Activated B cell treated with CpG ODN at 0.5 μM for 24 hours (primary cell): Measurements from ENCODE around the gene MYO5B. TPM values are rescaled to one million over a fixed set of nuclear protein-coding genes. Genes with fewer than 3 reads are reported as not detected.

Experiments used
- ATAC-seq: fragments of 200-7000 bp; cut with Tn5 transposase; one replicate; pipeline ENCODE4 v1.10.0; 2021; ENCODE audit warnings: low read depth, mild to moderate bottlenecking, moderate library complexity
- CTCF ChIA-PET: fragments of 350-600 bp; sonication (Branson Sonifier 250); formaldehyde crosslinking; loops from one replicate; lab custom pipeline; 2021; ENCODE audit warnings: antibody characterized with exemption; lab: Charles Lee
- POLR2A ChIA-PET: fragments of 350-600 bp; sonication (Branson Sonifier 250); formaldehyde crosslinking; loops from one replicate; lab custom pipeline; 2021; ENCODE audit warnings: antibody characterized with exemption; lab: Charles Lee
- DNase-seq: peaks from one replicate; pipeline ENCODE4 v3.0.0; 2022
- H3K27ac Mint-ChIP-seq: one replicate; pipeline ENCODE4 v1.8.0; 2020; ENCODE audit warnings: mixed read lengths
- H3K27me3 Mint-ChIP-seq: one replicate; pipeline ENCODE4 v1.8.0; 2021; ENCODE audit warnings: mixed read lengths
- H3K36me3 Mint-ChIP-seq: one replicate; pipeline ENCODE4 v1.8.0; 2021; ENCODE audit warnings: low read depth, mixed read lengths
- H3K4me1 Mint-ChIP-seq: one replicate; pipeline ENCODE4 v1.8.0; 2021; ENCODE audit warnings: mixed read lengths
- H3K4me3 Mint-ChIP-seq: one replicate; pipeline ENCODE4 v1.8.0; 2020; ENCODE audit warnings: mild to moderate bottlenecking, mixed read lengths
- H3K9me3 Mint-ChIP-seq: one replicate; pipeline ENCODE4 v1.8.0; 2020; ENCODE audit warnings: mixed read lengths
- intact Hi-C: fragments of 100-400 bp; cut with micrococcal nuclease; formaldehyde crosslinking; loops from one replicate; pipeline ENCODE4 v1.15.1; 2024
- total RNA-seq: library from RNA; stranded (reverse); gene quantifications from 2 replicates; pipeline ENCODE4 v1.2.3, GENCODE V29; 2022
- TF ChIP-seq, protein P1 (sequence below): fragments of 200-600 bp; IDR thresholded peaks from one replicate; pipeline ENCODE4 v1.8.0; 2022; ENCODE audit warnings: antibody characterized with exemption, mild to moderate bottlenecking

The MYO5B gene
- total RNA-seq, 1 donor from 2014 or later: 0.49 TPM

DNA sequence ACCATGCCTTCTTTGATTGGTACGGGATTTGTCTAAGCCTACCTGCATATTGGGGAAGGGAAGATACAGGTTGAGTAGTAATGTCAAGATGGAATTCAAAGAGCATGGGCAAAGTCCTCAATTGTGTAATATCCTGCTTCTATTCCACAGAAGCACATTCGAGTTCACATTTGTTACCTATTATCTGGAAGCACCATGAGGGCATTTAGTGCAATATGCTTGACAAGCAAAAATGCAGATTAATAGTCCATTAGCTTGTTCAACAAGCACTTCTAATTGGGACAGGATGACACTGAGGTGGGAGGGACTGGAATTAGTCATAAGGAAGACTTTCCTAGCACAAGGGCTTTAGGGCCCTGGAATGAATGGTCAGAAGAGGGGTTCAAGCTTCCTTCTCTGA, 40.5 kb downstream of the MYO5B start:
- H3K9me3 Mint-ChIP-seq: peaks cover 2% of the 10 kb centered on the region
- TF ChIP-seq, protein P1, sequence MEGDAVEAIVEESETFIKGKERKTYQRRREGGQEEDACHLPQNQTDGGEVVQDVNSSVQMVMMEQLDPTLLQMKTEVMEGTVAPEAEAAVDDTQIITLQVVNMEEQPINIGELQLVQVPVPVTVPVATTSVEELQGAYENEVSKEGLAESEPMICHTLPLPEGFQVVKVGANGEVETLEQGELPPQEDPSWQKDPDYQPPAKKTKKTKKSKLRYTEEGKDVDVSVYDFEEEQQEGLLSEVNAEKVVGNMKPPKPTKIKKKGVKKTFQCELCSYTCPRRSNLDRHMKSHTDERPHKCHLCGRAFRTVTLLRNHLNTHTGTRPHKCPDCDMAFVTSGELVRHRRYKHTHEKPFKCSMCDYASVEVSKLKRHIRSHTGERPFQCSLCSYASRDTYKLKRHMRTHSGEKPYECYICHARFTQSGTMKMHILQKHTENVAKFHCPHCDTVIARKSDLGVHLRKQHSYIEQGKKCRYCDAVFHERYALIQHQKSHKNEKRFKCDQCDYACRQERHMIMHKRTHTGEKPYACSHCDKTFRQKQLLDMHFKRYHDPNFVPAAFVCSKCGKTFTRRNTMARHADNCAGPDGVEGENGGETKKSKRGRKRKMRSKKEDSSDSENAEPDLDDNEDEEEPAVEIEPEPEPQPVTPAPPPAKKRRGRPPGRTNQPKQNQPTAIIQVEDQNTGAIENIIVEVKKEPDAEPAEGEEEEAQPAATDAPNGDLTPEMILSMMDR: no peak
- H3K4me1 Mint-ChIP-seq: no peaks in the 10 kb centered on the region
- no peak overlapping the region for H3K27ac Mint-ChIP-seq
- H3K36me3 Mint-ChIP-seq: no peaks in the 10 kb centered on the region
- ATAC-seq: no peak
- no peak for DNase-seq
- POLR2A ChIA-PET: no interaction called here
- CTCF ChIA-PET: no interaction called here
- intact Hi-C loops: loop anchor here (10.0 kb wide), 1 partner anchor 60 kb away; no protein-coding TSS in a partner anchor
- H3K4me3 Mint-ChIP-seq: no peak overlapping the region
- H3K27me3 Mint-ChIP-seq: peaks cover 7% of the 10 kb centered on the region

DNA sequence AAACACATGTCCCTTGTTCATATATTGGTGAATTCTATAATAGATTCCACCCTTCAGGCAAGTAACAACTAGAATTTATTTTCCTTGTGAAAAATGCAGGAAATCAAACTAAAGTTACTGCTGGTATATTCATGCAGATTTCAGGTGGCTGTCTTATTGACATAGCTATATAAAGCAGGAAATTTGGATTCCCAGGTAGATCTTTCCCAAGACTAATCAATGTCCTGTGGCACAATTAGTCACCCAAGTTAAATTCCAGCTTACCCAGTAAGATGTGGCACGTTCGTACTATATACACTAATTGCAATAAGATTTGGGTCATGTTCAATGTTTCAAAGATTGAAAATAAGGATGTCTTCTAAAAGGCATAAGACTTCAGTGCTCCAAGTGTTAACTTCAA, 42.0 kb downstream of the MYO5B start:
- H3K27ac Mint-ChIP-seq: no peak overlapping the region
- no peaks in the 10 kb centered on the region for H3K36me3 Mint-ChIP-seq
- DNase-seq (no peak), ATAC-seq (no peak)
- H3K9me3 Mint-ChIP-seq: peaks cover 2% of the 10 kb centered on the region
- intact Hi-C loops: loop anchor here (10.0 kb wide), 1 partner anchor 58 kb away; no protein-coding TSS in a partner anchor
- peaks cover 4% of the 10 kb centered on the region for H3K27me3 Mint-ChIP-seq
- H3K4me1 Mint-ChIP-seq: no peaks in the 10 kb centered on the region
- ChIA-PET CTCF (no interaction called here), POLR2A (no interaction called here)
- TF ChIP-seq, protein P1: no peak
- no peak overlapping the region for H3K4me3 Mint-ChIP-seq

DNA sequence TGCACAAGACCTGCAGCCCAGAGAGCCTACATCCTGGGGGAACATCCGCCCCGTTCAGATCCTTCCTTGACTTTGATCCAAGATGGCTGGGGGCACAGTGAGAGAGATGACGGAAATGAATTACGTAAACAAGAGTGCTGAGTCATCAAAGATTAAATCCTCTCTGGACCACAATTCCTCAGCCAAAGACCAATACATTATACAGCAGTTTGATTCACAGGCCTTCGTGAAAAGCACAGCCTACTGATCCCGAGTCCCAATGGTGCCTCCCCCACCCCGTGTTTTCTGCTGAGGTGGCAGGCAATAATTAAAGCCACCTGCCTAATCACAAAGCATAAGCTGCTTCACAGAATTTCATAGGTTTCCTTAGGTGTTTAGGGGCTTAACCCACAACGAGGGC, 43.0 kb downstream of the MYO5B start:
- POLR2A ChIA-PET: no interaction called here
- intact Hi-C loops: loop anchor here (10.0 kb wide), 1 partner anchor 57 kb away; no protein-coding TSS in a partner anchor
- H3K36me3 Mint-ChIP-seq: no peaks in the 10 kb centered on the region
- no peaks in the 10 kb centered on the region for H3K4me1 Mint-ChIP-seq
- peaks cover 2% of the 10 kb centered on the region for H3K9me3 Mint-ChIP-seq
- no peak overlapping the region for H3K27ac Mint-ChIP-seq
- TF ChIP-seq, protein P1: no peak
- no peak overlapping the region for H3K4me3 Mint-ChIP-seq
- ATAC-seq (no peak), DNase-seq (no peak)
- H3K27me3 Mint-ChIP-seq: no peaks in the 10 kb centered on the region
- CTCF ChIA-PET: no interaction called here

DNA sequence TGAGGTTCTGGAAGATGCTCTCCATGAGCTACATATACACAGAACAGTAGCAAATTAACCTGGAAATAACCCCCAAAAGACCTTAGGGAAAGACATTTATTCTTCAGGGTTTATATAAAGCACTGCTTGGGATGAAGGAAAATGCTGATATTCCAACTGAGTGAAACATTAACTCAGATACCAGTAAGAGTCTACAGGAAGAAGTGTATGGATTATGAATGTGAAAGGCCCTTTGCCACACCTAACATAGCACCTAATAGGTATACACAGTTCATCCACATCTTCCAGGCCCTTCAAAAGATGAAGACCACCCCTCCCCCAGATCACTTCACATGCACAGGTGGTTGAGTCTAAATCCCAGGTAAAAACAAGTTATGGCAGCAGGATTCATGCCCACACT, 50.4 kb downstream of the MYO5B start:
- ATAC-seq (no peak), DNase-seq (no peak)
- H3K27ac Mint-ChIP-seq: no peak overlapping the region
- intact Hi-C loops: no loop called here
- no peak overlapping the region for H3K4me3 Mint-ChIP-seq
- H3K36me3 Mint-ChIP-seq: no peaks in the 10 kb centered on the region
- ChIA-PET POLR2A (no interaction called here), CTCF (no interaction called here)
- no peaks in the 10 kb centered on the region for H3K9me3 Mint-ChIP-seq
- H3K27me3 Mint-ChIP-seq: peaks cover 16% of the 10 kb centered on the region
- TF ChIP-seq, protein P1: no peak
- H3K4me1 Mint-ChIP-seq: no peaks in the 10 kb centered on the region

DNA sequence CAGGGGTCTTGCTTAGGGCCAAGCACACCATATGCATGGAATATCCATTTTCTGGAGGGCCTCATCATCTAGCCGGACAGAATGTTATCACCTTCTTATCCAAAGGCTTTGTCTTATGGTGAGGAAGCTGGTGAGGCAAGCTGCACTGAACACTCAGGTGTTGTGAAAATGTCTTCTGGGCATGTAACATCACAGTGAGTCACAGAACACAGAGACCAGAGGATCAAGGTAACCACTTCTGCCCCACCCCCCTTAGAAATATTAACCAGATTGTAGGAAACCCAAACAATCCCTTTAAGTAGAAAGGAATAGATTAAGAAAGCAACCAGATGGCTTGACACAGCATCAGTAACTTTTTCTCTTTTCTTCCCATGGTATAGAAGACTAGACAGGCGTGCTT, 51.1 kb downstream of the MYO5B start:
- TF ChIP-seq, protein P1: no peak
- Mint-ChIP-seq H3K27me3 (peaks cover 17% of the 10 kb centered on the region), H3K4me1 (no peaks in the 10 kb centered on the region), H3K9me3 (no peaks in the 10 kb centered on the region), H3K36me3 (no peaks in the 10 kb centered on the region), H3K4me3 (no peak overlapping the region), H3K27ac (no peak overlapping the region)
- CTCF ChIA-PET: no interaction called here
- POLR2A ChIA-PET: no interaction called here
- ATAC-seq (no peak), DNase-seq (no peak)
- intact Hi-C loops: no loop called here
